Measurements from ENCODE around the gene IL34.

The IL34 gene

GRCh38 chr16:70646260-70647241, at the start of gene IL34:
TSS of gene IL34 (plus strand) at chr16:70646559. CDS start at chr16:70646948, 389 bp downstream.
- no peak for TF ChIP-seq CTCF (IDR thresholded peaks at IDR 0.05)
- Histone ChIP-seq H3K36me3 (ENCODE audit: control insufficient read depth, insufficient read depth, low read length) (no peaks in the 10 kb centered on the region), H3K4me3 (ENCODE audit: low read depth, low read length) (no peak within 1 kb of the TSS), H3K27me3 (ENCODE audit: control insufficient read depth, insufficient read depth, low read length) (no peaks in the 10 kb centered on the region), H3K4me1 (peaks cover 3% of the 10 kb centered on the region), H3K9me3 (ENCODE audit: control insufficient read depth, low read length) (no peaks in the 10 kb centered on the region), H3K27ac (no peak within 1 kb of the TSS), H3K79me2 (no peaks in the 10 kb centered on the region), H3K4me2 (ENCODE audit: low read length) (no peak within 1 kb of the TSS), H3K9ac (no peak within 1 kb of the TSS), H2AFZ (no peak within 1 kb of the TSS)

GRCh38 chr16:70597135-70597835, 49.1 kb upstream of the IL34 start:
- no peak overlapping the region for H3K4me2 ChIP-seq (ENCODE audit: low read length)
- H3K79me2 ChIP-seq, result no peaks in the 10 kb centered on the region
- no peaks in the 10 kb centered on the region for H3K9me3 ChIP-seq (ENCODE audit: control insufficient read depth, low read length)
- peaks cover 33% of the 10 kb centered on the region for H3K4me1 ChIP-seq
- no peak overlapping the region for H3K9ac ChIP-seq
- no peak for TF ChIP-seq CTCF (IDR thresholded peaks at IDR 0.05)
- no peak overlapping the region for H3K4me3 ChIP-seq (ENCODE audit: low read depth, low read length)
- H3K36me3 ChIP-seq (ENCODE audit: control insufficient read depth, insufficient read depth, low read length), result no peaks in the 10 kb centered on the region
- no peak overlapping the region for H3K27ac ChIP-seq
- no peaks in the 10 kb centered on the region for H3K27me3 ChIP-seq (ENCODE audit: control insufficient read depth, insufficient read depth, low read length)
- no peak overlapping the region for H2AFZ ChIP-seq

GRCh38 chr16:70598937-70599503, 47.3 kb upstream of the IL34 start:
- Histone ChIP-seq H3K4me3 (ENCODE audit: low read depth, low read length) (no peak overlapping the region), H3K4me1 (peaks cover 31% of the 10 kb centered on the region), H3K9me3 (ENCODE audit: control insufficient read depth, low read length) (no peaks in the 10 kb centered on the region), H2AFZ (peak overlapping the region; percentile 33), H3K27me3 (ENCODE audit: control insufficient read depth, insufficient read depth, low read length) (no peaks in the 10 kb centered on the region), H3K27ac (peak overlapping the region; percentile 26), H3K4me2 (ENCODE audit: low read length) (peak overlapping the region; percentile 1), H3K79me2 (no peaks in the 10 kb centered on the region), H3K36me3 (ENCODE audit: control insufficient read depth, insufficient read depth, low read length) (no peaks in the 10 kb centered on the region), H3K9ac (no peak overlapping the region)
- TF ChIP-seq CTCF (IDR thresholded peaks at IDR 0.05), result no peak

GRCh38 chr16:70600730-70601129, 45.6 kb upstream of the IL34 start:
- Histone ChIP-seq H3K9me3 (ENCODE audit: control insufficient read depth, low read length) (no peaks in the 10 kb centered on the region), H3K79me2 (no peaks in the 10 kb centered on the region), H2AFZ (no peak overlapping the region), H3K36me3 (ENCODE audit: control insufficient read depth, insufficient read depth, low read length) (no peaks in the 10 kb centered on the region), H3K27me3 (ENCODE audit: control insufficient read depth, insufficient read depth, low read length) (no peaks in the 10 kb centered on the region), H3K9ac (no peak overlapping the region), H3K27ac (no peak overlapping the region), H3K4me2 (ENCODE audit: low read length) (no peak overlapping the region), H3K4me3 (ENCODE audit: low read depth, low read length) (no peak overlapping the region), H3K4me1 (peaks cover 20% of the 10 kb centered on the region)
- TF ChIP-seq CTCF (IDR thresholded peaks at IDR 0.05), result no peak

Data from parathyroid adenoma (tissue), 2 donors.